ENCODE results near the gene CC2D2B.
"Not testable (repeated sequence)": the region's sequence is repeated elsewhere in the genome, so short reads cannot be mapped to it uniquely, and the experiment has no call there.

- not testable (repeated sequence) for TF ChIP-seq CTCF (conservative IDR thresholded peaks at IDR 0.05; ENCODE audit: low read depth, low read length); EZH2 (IDR thresholded peaks at IDR 0.05; ENCODE audit: low read length, unreplicated experiment)
Observed at GRCh38 chr10:96047925-96048324, 140.2 kb downstream of the CC2D2B start.

Data from PC-3 (cell line).